ENCODE results near the gene TDO2.
"Not testable (repeated sequence)": the region's sequence is repeated elsewhere in the genome, so short reads cannot be mapped to it uniquely, and the experiment has no call there.

Gene TDO2

DNA sequence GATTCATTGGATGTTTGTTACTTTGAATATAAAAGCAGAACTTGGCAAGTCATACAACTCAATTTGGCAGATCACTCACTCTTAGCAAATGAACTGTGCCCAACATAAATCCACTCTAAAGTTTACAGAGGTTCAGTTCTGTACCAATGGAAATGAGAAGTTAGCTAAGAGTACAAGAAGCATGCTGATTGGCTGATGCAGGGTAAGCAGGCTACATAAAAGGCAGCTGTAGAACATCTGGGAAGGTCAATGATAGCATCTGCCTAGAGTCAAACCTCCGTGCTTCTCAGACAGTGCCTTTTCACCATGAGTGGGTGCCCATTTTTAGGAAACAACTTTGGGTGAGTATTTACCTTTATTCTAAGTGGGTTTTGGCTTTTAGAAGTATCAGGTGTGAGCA, at the start of gene TDO2:
Gene TDO2, plus strand, starts transcription at position 244 of the 400 bp plus-strand sequence. Its CDS starts 63 bp downstream, at position 307.
- DNase-seq (ENCODE audit: low read depth): no peak

DNA sequence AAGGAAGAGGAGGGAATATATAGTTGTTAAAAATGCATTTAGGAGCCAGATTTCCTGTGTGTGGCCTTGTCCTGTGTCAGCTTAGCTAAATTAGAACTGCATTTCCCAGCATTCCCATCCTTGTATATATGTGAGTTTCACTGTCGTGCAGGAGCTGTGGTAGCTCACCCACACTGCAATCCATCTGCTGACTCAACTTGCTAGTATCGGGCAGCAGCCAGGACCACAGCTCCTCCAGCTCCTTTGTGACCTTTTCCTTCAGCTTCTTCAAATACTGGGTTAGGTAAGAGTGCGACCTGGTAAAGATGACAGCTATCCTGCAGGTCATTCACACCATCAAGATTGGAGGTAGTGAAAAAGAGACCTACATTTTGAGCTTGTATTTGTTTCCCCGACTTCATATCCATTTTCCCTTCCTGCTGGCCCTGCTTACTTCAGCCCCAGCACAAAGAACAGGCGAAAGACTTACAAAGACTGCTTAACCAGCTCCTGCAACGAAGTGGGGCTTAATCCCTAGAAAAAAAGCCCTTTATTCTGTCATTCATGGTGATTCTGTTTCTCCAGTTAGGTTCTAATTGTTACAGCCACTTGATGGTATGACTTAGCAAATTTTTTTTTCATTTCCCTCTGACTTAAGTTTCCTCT, 48.8 kb upstream of the TDO2 start:
- DNase-seq (ENCODE audit: low read depth): no peak

DNA sequence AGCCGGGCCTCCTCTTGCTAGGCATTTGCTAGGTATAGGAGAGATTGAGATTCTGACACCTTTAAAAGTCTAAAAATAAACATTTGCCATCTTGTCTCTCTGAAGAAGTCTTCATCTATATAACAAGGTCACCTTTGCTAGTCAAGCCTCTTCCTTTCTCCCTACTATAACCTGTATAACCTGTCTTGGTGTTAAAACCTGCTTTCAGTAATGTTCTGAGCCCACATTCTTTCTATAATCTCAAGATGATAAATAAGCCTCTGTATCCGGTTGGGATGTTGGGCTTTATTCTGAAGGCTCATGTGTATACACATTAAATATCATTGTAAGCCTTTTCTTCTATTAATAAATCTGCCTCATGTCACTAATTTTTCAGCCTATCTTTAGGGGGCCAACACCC, 47.6 kb upstream of the TDO2 start:
- no peak for DNase-seq (ENCODE audit: low read depth)

DNA sequence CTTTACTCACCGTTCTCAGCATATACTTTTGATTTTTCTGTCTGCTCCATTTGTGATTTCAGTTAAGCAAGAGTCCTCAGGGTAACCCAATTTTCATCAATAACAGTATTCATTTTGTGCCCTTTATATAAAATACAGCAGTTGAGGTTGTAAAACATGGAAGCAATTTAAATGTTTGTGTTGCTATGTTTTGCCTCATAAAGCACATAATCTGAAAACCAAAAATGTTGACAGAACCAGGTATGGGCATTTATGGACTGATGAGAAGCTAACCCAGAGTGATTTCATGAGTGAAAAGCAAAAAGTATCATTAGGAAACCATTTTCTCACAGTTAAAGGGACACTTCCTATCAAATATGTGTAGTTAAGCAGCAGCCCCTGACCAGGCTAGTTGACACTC, 37.3 kb upstream of the TDO2 start, which contains the start of gene ASIC5:
Gene ASIC5, minus strand, starts transcription at position 101 of the 400 bp plus-strand sequence. Its CDS starts 51 bp downstream, at position 50.
- DNase-seq (ENCODE audit: low read depth): no peak

DNA sequence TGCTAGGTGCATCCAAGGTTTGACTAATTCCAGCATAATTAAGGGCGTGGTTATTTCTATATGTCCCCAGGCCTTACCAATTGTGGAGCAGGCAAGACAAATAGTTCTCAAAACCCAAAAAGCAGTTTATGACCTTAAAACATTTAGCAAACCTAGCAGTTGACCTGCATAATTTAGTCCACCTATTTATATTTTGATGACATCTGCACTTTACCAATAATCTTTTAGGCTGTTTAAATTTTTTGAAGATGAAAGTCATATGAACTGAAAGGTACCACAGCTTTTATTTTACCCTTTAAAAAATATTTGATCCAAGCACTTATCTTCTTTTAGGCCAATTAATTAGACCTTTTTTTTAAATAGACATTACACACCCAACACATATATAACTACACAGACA, 27.6 kb upstream of the TDO2 start:
- no peak for DNase-seq (ENCODE audit: low read depth)

DNA sequence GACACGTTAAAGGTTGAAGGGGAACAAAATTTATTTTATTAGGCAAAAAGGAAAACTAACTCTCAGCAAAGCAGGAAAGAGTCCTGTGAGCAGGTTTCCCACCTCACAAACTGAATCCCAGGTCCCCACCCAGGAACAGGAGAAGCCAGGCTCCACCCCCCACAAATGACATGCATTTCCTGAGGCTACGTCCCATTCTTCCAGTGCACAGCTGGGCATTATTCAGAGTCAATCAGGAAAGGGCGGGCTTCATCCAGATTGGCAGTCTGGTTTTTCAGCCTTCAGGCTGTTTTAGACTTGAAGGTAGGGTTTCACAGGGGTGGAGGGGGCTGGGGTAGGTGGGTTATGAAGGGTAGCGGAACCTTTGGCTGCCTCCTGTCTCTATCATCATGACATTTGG, 25.5 kb upstream of the TDO2 start:
- DNase-seq (ENCODE audit: low read depth): no peak

DNA sequence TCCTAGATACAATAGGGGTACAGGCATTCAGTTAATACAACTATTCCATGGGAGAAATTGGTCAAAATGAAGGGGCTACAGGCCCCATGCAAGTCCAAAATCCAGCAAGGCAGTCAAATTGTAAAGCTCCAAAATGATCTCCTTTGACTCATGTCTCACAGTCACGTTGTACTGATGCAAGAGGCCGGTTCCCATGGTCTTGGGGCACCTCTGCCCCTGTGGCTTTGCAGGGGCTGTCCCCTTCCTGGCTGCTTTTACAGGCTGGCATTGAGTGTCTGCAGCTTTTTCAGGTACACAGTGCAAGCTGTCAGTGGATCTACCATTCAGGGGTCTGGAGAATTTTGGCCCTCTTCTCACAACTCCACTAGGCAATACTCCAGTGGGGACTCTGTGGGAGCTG, 24.9 kb upstream of the TDO2 start:
- no peak for DNase-seq (ENCODE audit: low read depth)

DNA sequence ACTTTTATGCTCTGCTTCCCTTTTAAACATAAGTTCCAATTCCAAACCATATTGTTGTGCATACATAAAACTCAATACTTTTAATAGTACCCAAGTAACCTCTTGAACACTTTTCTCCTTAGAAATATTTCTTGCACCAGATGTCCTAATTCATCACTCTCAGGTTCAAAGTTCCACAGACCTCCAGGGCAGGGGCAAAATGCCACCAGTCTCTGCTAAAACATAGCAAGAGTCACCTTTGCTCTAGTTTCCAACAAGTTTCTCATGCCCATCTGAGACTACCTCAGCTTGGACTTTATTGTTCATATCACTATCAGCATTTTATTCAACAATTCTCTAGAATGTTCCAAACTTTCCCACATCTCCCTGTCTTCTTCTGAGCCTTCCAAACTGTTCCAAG, 23.7 kb upstream of the TDO2 start:
- no peak for DNase-seq (ENCODE audit: low read depth)

DNA sequence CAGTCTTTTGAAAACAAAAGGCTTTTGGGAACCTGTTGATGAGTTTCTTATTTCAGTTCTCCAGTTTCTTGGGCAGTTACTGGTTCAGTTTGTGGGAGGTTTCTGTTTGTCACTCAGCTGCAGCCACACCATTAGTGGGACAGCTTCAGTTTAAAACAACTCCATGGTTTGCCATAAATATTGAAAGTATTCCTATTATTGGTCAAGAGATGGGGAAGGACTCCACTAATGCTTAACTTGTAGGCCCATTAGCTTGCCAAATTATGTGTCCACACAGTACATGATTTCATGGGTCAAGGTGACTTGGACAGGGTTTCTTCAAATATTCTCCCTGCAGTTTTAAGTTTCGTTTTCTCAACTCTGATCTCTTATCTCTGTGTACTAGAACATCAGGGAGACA, 21.9 kb upstream of the TDO2 start:
- no peak for DNase-seq (ENCODE audit: low read depth)

DNA sequence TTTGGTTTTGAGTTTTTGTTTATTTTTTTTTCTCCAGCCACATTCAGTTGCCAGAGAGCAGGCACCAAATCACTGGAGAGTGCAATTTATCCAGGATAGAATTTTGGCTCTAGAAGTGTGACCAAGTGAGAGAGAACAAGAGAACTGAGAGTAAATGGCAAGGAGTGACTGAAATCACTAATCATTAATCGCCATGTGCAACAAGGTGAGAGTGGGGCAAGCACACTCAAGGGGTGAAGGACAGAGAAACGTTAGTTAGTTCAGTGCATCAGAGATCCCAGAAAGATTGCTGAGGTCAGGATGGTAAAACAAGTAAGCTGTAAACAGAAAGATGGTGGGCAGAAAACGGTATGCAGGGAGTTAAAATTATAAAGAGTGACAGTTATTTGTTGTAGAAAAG, 19.6 kb upstream of the TDO2 start:
- DNase-seq (ENCODE audit: low read depth): no peak

DNA sequence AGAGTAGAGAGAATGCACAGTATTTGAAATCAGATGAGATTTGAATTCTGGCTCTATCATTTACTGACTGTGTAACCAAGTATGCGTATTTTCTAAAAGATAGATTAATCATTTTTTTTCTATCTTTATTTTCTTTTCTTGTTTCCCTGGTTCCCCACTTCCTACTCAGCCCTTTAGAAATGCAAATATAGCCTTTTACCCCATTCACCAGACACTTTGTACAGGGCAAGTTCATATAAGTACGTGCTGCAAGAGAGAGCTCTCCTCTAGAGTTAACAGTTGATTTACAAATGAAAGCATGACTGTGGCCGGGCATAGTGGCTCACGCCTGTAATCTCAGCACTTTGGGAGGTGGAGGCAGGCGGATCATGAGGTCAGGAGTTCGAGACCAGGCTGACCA, 17.8 kb upstream of the TDO2 start:
- DNase-seq (ENCODE audit: low read depth): no peak

DNA sequence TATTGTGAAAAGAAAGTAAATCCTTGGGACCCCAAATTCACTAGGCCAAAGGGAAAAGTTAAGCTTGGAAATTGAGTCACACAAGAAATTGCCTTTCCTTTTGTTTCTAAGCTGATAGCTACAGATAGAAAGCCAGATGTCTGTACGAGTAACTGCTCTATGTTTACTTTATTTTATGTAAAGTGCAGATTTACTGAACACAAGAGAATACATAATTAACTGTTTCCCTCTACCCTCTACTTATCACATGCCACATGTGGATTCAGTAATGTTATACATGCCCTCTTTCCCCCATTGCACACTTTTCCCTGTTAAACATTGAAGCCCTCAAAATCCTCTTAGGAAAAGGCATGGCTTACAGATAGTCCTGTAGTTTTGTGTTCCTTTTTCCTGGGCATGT, 16.5 kb upstream of the TDO2 start:
- DNase-seq (ENCODE audit: low read depth): no peak

DNA sequence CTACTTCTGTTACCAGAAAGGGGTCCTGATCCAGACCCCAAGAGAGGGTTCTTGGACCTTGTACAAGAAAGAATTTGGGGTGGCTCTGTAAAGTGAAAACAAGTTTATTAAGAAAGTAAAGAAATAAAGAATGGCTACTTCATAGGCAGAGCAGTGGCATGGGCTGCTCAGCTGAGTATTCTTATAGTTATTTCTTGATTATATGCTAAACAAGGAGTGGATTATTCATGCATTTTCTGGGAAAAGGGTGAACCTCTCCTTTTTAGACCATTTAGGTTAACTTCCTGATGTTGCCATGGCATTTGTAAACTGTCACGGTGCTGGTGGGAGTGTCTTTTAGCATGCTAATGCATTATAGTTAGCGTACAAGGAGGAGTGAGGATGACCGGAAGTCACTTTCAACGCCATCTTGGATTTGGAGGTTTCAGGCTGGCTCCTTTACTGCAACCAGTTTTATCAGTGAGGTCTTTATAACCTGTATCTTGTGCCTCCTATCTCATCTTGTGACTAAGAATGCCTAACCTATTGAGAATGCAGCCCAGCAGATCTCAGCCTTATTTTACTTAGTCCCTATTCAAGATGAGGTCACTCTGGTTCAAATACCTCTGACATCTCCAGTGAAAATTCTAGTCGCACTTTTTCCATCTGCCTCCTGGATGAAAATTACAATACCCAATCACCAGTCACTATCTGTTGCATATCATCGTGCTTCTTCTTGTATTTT, 15.5 kb upstream of the TDO2 start:
- no peak for DNase-seq (ENCODE audit: low read depth)

DNA sequence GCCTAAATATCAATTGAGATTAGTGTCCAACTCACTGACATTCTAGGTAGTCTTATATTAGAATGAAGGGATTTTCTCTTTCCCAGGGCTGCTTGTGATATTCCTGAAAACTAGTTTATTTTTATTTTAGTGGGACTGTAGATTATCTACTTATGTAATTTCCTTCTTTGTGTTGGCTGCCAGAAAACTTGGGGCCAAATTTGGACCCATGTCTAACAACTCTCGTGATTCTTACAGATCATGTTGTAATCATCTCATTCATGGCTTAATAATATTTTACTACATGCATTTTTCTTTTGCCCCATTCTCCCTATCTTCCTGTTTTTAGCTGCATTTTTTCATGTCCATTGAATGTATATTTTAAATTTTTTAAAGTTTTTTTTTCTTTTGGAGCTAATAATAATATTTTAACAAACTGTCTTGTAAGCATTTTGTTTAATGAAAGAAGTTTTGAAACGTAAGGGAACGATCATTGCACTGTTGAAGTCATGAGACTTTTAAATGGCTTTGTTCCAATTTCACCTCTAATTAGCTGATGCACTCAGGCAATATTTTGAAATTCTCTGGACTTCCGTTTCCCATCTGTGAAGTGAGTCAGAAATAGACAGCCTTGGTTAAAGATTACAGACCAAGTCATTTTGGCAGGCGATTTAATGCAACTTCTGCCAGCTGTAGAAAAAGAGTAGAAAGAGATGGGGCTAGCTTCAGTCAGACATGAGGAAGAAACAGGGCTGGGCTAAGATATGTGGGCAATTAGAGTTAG, 14.3 kb upstream of the TDO2 start:
- no peak for DNase-seq (ENCODE audit: low read depth)

DNA sequence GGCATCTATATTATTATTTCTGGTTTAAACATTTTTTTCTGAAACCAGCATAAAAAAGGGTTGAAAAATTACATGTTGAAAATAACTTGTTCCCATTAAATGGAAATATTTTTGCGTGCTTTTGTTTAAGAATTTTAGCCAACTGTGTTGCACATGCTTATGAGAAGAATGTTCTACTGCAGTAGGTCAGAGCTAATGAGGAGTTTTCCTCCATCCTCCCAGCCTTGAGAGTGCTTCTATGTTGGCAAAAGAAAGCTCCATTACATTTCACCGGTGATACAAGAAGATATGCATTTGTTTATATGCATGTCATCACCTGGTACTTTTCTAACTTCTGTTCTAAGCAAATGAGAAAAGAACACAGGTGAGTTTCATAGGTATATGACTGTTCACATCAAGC, 13.6 kb upstream of the TDO2 start:
- DNase-seq (ENCODE audit: low read depth): no peak

DNA sequence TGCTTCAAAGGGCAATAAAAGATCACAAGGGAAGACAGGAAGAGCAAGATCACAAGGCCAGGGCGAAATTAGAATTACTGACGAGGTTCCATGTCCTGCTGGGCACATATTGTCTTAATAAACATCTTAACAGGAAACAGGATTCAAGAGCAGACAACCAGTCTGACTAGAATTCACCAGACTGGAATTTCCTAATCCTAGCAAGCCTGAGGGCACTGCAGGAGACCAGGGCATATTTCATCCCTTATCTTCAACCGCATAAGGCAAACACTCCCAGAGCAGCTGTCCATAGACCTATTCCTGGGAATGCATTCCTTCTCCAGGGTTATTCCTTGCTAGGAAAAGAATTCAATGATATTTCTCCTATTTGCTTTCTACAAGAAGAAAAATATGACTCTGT, 12.4 kb upstream of the TDO2 start:
- no peak for DNase-seq (ENCODE audit: low read depth)

DNA sequence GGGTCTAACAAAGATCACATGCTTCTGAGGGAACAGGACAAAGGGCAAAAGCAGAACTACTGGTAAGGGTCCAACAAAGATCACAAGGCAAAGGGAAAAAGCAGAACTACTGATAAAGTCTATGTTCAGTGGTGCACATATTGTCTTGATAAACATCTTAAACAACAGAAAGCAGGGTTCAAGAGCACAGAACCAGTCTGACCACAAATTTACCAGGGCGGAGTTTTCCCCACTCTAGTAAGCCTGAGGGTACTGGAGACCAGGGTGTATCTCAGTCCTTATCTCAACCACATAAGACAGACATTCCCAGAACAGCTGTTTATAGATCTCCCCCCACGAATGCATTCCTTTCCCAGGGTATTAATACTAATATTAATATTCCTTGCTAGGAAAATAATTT, 5.1 kb upstream of the TDO2 start:
- not testable (repeated sequence) for DNase-seq (ENCODE audit: low read depth)

DNA sequence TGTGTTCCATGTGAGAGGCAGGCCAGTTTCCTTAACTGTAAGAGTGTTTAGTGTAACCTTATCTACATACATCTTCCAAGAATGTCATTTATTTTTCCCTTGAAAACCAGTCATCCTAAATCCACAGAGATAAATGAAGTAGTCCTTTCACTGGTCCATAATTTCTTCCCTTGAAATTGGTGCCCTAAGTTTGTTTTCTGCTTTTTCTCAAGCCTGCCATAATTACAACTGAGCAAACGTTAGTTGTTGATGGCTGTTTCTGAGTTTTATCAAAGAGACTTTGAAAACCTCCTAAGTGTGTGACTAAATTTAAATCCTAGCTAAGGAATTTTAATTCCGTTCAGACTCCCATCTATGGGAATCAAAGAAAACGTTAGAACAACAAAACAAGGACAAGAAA, 3.6 kb upstream of the TDO2 start:
- no peak for DNase-seq (ENCODE audit: low read depth)

DNA sequence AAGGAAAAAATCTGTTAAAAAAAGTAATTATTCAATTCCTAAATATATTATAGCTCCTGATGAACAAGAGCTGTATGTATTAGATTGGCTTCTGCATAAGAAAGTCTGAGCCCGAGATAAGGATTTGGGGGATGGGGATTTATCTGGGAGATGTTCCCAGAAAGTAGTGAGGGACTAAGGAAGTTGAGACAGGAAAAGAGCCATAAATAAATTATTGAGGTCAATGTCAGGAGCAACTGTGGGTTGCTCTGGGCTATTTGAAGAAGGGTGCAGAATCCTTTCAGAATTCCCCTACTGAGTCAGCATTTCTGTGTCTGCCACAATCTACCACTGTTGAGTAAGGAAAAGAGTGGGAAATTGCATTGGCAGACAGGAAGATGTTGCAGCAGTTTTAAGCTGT, 3.1 kb upstream of the TDO2 start:
- no peak for DNase-seq (ENCODE audit: low read depth)

DNA sequence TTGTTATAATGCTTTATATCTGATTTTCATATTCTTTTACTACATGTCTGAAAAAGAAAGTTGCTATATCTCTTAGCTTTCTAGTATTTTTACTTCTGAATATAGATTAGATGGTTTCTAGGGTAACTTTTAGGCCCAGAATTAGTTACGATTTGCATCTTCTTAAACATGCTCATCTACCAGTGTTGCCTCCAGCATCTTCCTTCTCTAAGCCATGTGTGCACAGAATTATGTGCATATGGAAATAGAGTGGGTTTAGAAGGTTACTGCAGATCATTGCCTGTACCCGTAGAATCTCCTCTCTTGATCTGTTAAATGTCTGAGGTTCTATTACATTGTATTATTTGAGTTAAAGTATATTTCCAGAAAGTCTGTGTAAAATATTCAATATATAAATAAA, 2.5 kb upstream of the TDO2 start:
- no peak for DNase-seq (ENCODE audit: low read depth)

DNA sequence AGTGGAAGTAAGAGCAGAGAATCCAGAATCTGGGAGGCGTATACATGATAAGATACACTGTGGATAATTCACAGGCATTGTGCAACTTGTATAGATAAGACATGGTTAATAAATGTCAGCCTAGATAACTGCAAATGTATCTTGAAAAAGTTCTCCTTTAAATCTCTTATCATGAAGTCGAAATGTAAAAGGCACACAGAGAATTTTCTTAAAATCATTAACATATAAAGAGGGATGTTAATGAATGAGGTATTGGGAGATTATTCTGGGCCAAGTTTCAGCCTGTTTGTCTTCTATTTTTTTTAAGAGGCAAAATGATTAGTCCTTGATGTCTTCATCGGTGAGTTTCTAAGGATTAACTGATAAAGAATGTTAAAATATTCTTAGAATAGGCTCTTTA, 835 bp downstream of the TDO2 start:
- DNase-seq (ENCODE audit: low read depth): no peak

DNA sequence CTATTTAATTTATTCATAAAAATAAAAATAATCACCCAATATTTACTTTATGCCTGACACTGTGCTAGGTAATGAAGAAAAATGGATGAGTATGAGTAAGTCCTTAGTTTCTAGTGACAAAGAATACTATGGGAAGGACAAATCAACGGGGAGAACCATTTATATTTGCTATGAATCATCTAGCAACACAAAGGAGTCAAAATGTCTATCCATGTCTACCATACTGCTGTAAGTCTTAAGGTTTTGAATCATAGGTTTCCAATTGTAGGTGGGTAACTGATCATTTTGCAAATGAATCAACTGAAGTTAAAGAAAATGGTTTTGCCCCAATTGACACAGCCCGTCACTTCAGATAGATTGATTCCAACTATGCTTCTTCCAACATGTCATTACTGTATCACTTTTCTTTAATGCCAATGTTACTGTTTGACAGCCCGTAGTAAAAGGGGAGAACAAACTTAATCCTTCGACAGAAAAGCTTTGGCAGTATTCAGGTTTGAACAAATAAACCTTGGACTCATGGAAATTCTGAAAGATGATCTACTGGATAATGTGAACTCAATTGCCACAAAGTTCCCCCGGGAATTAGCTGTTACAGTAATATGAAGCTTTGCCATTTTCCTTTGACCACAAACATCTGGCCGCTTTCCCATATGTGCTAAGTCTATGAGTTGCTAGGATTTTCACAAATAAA, 3.2 kb downstream of the TDO2 start:
- DNase-seq (ENCODE audit: low read depth): no peak

DNA sequence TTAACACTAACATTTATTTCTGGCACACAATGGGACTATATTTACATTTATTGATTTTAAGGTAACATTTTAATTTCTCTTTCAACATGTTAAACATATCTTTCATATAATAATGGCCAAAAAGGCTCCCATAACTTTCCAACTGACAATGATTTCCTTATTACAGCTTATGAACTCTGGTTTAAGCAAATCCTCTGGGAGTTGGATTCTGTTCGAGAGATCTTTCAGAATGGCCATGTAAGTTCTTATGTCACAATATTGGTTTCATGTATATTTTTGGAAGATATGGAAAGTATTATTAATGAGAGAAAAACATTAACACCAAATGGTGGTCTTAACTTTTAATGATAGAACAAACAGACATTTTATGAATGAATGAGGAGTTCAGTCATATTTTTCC, 4.1 kb downstream of the TDO2 start:
- DNase-seq (ENCODE audit: low read depth): no peak
